HCT116 (cell line): Measurements from ENCODE around the gene ALK.

Experiments
- CTCF ChIP-seq, 3 experiments: fragments of 200-600 bp in 1 of 3; sonication (generic) in 1 of 3; IDR thresholded peaks in 2 of 3; conservative IDR thresholded peaks in 1 of 3; 2 replicates each; pipeline ENCODE4 v1.5.1; 2012 to 2017; ENCODE audit warnings: low read depth in 2 of 3, low read length in 2 of 3, antibody characterized with exemption in 1 of 3, borderline replicate concordance in 1 of 3, control low read depth in 1 of 3, mild to moderate bottlenecking in 1 of 3, mixed read lengths in 1 of 3, mixed run types in 1 of 3, moderate library complexity in 1 of 3; ENCODE audit not compliant: insufficient read depth in 1 of 3
- EZH2phosphoT487 ChIP-seq: fragments of 200-600 bp; IDR thresholded peaks from 2 replicates; pipeline ENCODE4 v1.6.1; 2018; ENCODE audit warnings: antibody characterized with exemption, borderline replicate concordance
- POLR2A ChIP-seq: IDR thresholded peaks from 2 replicates; pipeline ENCODE4 v1.7.0; 2011; ENCODE audit warnings: borderline replicate concordance; ENCODE audit not compliant: insufficient read depth, insufficient read length; ENCODE audit errors: extremely low read depth
- POLR2AphosphoS5 ChIP-seq: IDR thresholded peaks from 2 replicates; pipeline ENCODE4 v1.6.1; 2011; ENCODE audit warnings: mild to moderate bottlenecking, low read depth, low read length, moderate library complexity
- TCF7L2 ChIP-seq: IDR thresholded peaks from 2 replicates; pipeline ENCODE4 v1.7.0; 2011; ENCODE audit warnings: borderline replicate concordance, inconsistent platforms; ENCODE audit not compliant: insufficient read depth, insufficient read length; ENCODE audit errors: extremely low read depth
- ZNF274 ChIP-seq: fragments of 200-500 bp; sonication (Bioruptor generic); IDR thresholded peaks from 2 replicates; pipeline ENCODE4 v1.6.1; 2014; ENCODE audit warnings: mild to moderate bottlenecking, low read depth, low read length, inconsistent platforms

DNA sequence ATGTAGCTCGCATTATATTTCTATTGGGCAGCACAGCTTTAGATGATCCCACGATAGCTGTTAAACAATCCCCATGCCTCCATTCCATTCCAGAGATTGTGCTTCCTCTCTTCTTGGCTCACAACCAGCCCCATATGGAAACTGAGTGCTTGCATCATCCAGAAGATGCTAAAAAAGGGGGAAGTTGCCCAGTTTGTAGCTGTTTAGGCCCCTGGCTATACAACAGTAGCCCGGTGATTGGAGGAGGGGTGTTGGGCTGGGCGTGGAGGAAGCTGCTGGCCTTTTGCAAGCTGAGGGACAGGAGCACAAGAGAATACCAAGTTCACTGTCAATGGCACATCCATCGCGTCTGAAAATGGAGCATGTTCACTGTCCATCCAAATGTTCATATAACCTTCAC is 360.2 kb downstream of the ALK start:
- TF ChIP-seq CTCF (IDR thresholded peaks at IDR 0.05 in 2 of 3, conservative IDR thresholded peaks at IDR 0.05 in 1 of 3; ENCODE audit: borderline replicate concordance in 1 of 3, insufficient read depth in 1 of 3, low read depth in 2 of 3, low read length in 2 of 3) (no peak), ZNF274 (no peak), POLR2A (no peak), TCF7L2 (no peak), POLR2AphosphoS5 (no peak), EZH2phosphoT487 (no peak)
